GM12878 (cell line): ENCODE measurements around the gene MOV10L1. TPM values are rescaled to one million over a fixed set of nuclear protein-coding genes. Genes with fewer than 3 reads are reported as not detected.

Experiments used
- CREM ChIP-seq: IDR thresholded peaks from 2 replicates; pipeline ENCODE4 v1.6.1; 2014; ENCODE audit warnings: antibody characterized with exemption, low read depth
- IKZF1 ChIP-seq: fragments of 450-650 bp; conservative IDR thresholded peaks from 2 replicates; pipeline ENCODE4 v1.6.1; 2017; ENCODE audit warnings: antibody characterized with exemption, mild to moderate bottlenecking
- KAT2A ChIP-seq: conservative IDR thresholded peaks from 2 replicates; pipeline ENCODE4 v1.6.1; 2011; ENCODE audit warnings: low read depth, low read length; ENCODE audit not compliant: control insufficient read depth
- MEF2A ChIP-seq: IDR thresholded peaks from 2 replicates; pipeline ENCODE4 v1.6.1; 2011; ENCODE audit warnings: low read depth, mild to moderate bottlenecking, low read length, moderate library complexity; ENCODE audit not compliant: insufficient read depth
- MXI1 ChIP-seq: fragments of 150-350 bp; IDR thresholded peaks from 2 replicates; pipeline ENCODE4 v1.6.1; 2011; ENCODE audit warnings: low read depth, mild to moderate bottlenecking, inconsistent platforms, low read length, improper control_type of control experiment
- NFIC ChIP-seq: IDR thresholded peaks from 2 replicates; pipeline ENCODE4 v1.6.1; 2012; ENCODE audit warnings: low read depth, mild to moderate bottlenecking, inconsistent platforms, low read length, moderate library complexity
- RUNX3 ChIP-seq: IDR thresholded peaks from 2 replicates; pipeline ENCODE4 v1.6.1; 2012; ENCODE audit warnings: low read length, inconsistent platforms
- TAF1 ChIP-seq: IDR thresholded peaks from 2 replicates; pipeline ENCODE4 v1.6.1; 2011; ENCODE audit warnings: mild to moderate bottlenecking, low read depth, low read length, borderline replicate concordance
- TARDBP ChIP-seq: IDR thresholded peaks from 2 replicates; pipeline ENCODE4 v1.6.1; 2016; ENCODE audit warnings: borderline replicate concordance
- ZSCAN29 ChIP-seq: fragments of 450-650 bp; IDR thresholded peaks from 2 replicates; pipeline ENCODE4 v1.6.1; 2017; ENCODE audit warnings: mild to moderate bottlenecking, moderate library complexity
- polyA plus RNA-seq, 11 experiments: library from polyadenylated mRNA; depleted of rRNA in 4 of 11; unstranded in 6 of 11; stranded (reverse) in 5 of 11; fragments of >200 nt; fragmentation: Nextera tagmentation in 4 of 11; fragmentation: Illumina TruSeq in 1 of 11; extraction: Ambion mirVana in 4 of 11; extraction: Trizol in 1 of 11; gene quantifications; 1 replicate in 1 of 11; 2 replicates in 10 of 11; pipeline versions ENCODE4 v1.2.1 to v1.2.3, GENCODE V29; 2011 to 2016; ENCODE audit warnings: inconsistent platforms in 2 of 11, missing spikeins in 2 of 11, low read depth in 1 of 11
- total RNA-seq, 4 experiments: library from RNA; depleted of rRNA in 3 of 4; stranded (reverse); fragments of >200 nt in 3 of 4; fragmentation: Illumina TruSeq in 1 of 4; extraction: Trizol in 1 of 4; gene quantifications; 2 replicates each; pipeline versions ENCODE4 v1.2.1 to v1.2.3, GENCODE V29; 2013 to 2021
- TF ChIP-seq, protein P1 (sequence below): fragments of 450-650 bp; IDR thresholded peaks from 2 replicates; pipeline ENCODE4 v1.6.1; 2016; ENCODE audit warnings: mild to moderate bottlenecking
- TF ChIP-seq, protein P2 (sequence below): IDR thresholded peaks from 2 replicates; pipeline ENCODE4 v1.6.1; 2012; ENCODE audit warnings: mild to moderate bottlenecking, low read depth, low read length
- TF ChIP-seq, protein P3 (sequence below): fragments of 450-650 bp; IDR thresholded peaks from 2 replicates; pipeline ENCODE4 v1.6.1; 2017; ENCODE audit warnings: low read depth, mild to moderate bottlenecking, moderate library complexity
- TF ChIP-seq, protein P4 (sequence below): fragments of 450-650 bp; IDR thresholded peaks from 2 replicates; pipeline ENCODE4 v1.6.1; 2016; ENCODE audit warnings: mild to moderate bottlenecking, moderate library complexity, borderline replicate concordance
- TF ChIP-seq, protein P5 (sequence below): fragments of 450-650 bp; IDR thresholded peaks from 2 replicates; pipeline ENCODE4 v1.6.1; 2017; ENCODE audit warnings: mild to moderate bottlenecking, moderate library complexity

Gene MOV10L1
- total and polyA plus RNA-seq, 10 of the 15 experiments (the other 5 are each of a cell fraction or from before 2014, with no cell fraction given) = 0.22 TPM; not detected in 9

DNA sequence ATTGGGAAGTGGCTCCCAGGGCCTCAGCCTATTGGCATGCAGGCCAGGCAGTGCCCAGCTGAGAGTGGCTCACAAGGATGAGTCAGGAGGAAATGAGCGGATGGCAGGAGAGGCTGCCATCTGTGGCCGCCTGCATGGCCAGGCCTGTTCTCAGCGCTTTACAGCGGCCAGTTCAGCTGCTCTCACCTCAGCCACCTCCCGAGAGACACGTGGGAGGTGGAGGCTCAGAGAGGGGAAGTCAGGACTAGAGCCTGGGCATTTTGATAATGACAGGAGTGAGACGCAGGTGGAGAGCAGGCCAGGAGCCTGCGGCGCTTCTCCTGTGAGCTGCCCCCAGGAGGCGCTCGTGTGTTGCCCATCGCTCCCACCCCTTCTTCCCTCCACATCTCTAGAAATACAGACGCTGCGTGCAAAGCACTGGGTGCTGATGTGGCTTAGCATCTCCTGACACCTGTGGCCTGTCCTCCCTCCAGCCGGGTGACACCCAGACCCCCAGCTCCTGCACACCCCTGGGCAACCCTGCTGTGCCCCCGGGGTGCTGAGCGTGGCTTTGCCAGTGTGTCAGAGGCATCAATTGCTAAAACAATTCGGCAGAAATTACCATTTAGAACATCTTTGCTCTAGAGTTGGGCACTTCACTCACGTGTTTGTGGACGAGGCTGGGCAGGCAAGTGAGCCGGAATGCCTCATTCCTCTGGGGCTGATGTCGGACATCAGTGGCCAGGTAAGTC lies 59.4 kb downstream of the MOV10L1 start (continued):
- TF ChIP-seq, protein P1, sequence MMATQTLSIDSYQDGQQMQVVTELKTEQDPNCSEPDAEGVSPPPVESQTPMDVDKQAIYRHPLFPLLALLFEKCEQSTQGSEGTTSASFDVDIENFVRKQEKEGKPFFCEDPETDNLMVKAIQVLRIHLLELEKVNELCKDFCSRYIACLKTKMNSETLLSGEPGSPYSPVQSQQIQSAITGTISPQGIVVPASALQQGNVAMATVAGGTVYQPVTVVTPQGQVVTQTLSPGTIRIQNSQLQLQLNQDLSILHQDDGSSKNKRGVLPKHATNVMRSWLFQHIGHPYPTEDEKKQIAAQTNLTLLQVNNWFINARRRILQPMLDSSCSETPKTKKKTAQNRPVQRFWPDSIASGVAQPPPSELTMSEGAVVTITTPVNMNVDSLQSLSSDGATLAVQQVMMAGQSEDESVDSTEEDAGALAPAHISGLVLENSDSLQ = no peak
- no peak for TF ChIP-seq TAF1
- TF ChIP-seq ZSCAN29 = no peak
- no peak for TF ChIP-seq RUNX3
- TF ChIP-seq, protein P2, sequence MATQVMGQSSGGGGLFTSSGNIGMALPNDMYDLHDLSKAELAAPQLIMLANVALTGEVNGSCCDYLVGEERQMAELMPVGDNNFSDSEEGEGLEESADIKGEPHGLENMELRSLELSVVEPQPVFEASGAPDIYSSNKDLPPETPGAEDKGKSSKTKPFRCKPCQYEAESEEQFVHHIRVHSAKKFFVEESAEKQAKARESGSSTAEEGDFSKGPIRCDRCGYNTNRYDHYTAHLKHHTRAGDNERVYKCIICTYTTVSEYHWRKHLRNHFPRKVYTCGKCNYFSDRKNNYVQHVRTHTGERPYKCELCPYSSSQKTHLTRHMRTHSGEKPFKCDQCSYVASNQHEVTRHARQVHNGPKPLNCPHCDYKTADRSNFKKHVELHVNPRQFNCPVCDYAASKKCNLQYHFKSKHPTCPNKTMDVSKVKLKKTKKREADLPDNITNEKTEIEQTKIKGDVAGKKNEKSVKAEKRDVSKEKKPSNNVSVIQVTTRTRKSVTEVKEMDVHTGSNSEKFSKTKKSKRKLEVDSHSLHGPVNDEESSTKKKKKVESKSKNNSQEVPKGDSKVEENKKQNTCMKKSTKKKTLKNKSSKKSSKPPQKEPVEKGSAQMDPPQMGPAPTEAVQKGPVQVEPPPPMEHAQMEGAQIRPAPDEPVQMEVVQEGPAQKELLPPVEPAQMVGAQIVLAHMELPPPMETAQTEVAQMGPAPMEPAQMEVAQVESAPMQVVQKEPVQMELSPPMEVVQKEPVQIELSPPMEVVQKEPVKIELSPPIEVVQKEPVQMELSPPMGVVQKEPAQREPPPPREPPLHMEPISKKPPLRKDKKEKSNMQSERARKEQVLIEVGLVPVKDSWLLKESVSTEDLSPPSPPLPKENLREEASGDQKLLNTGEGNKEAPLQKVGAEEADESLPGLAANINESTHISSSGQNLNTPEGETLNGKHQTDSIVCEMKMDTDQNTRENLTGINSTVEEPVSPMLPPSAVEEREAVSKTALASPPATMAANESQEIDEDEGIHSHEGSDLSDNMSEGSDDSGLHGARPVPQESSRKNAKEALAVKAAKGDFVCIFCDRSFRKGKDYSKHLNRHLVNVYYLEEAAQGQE = no peak
- TF ChIP-seq, protein P3, sequence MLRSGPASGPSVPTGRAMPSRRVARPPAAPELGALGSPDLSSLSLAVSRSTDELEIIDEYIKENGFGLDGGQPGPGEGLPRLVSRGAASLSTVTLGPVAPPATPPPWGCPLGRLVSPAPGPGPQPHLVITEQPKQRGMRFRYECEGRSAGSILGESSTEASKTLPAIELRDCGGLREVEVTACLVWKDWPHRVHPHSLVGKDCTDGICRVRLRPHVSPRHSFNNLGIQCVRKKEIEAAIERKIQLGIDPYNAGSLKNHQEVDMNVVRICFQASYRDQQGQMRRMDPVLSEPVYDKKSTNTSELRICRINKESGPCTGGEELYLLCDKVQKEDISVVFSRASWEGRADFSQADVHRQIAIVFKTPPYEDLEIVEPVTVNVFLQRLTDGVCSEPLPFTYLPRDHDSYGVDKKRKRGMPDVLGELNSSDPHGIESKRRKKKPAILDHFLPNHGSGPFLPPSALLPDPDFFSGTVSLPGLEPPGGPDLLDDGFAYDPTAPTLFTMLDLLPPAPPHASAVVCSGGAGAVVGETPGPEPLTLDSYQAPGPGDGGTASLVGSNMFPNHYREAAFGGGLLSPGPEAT = no peak
- TF ChIP-seq KAT2A = no peak
- TF ChIP-seq, protein P4, sequence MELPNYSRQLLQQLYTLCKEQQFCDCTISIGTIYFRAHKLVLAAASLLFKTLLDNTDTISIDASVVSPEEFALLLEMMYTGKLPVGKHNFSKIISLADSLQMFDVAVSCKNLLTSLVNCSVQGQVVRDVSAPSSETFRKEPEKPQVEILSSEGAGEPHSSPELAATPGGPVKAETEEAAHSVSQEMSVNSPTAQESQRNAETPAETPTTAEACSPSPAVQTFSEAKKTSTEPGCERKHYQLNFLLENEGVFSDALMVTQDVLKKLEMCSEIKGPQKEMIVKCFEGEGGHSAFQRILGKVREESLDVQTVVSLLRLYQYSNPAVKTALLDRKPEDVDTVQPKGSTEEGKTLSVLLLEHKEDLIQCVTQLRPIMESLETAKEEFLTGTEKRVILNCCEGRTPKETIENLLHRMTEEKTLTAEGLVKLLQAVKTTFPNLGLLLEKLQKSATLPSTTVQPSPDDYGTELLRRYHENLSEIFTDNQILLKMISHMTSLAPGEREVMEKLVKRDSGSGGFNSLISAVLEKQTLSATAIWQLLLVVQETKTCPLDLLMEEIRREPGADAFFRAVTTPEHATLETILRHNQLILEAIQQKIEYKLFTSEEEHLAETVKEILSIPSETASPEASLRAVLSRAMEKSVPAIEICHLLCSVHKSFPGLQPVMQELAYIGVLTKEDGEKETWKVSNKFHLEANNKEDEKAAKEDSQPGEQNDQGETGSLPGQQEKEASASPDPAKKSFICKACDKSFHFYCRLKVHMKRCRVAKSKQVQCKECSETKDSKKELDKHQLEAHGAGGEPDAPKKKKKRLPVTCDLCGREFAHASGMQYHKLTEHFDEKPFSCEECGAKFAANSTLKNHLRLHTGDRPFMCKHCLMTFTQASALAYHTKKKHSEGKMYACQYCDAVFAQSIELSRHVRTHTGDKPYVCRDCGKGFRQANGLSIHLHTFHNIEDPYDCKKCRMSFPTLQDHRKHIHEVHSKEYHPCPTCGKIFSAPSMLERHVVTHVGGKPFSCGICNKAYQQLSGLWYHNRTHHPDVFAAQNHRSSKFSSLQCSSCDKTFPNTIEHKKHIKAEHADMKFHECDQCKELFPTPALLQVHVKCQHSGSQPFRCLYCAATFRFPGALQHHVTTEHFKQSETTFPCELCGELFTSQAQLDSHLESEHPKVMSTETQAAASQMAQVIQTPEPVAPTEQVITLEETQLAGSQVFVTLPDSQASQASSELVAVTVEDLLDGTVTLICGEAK = no peak
- TF ChIP-seq, protein P5, sequence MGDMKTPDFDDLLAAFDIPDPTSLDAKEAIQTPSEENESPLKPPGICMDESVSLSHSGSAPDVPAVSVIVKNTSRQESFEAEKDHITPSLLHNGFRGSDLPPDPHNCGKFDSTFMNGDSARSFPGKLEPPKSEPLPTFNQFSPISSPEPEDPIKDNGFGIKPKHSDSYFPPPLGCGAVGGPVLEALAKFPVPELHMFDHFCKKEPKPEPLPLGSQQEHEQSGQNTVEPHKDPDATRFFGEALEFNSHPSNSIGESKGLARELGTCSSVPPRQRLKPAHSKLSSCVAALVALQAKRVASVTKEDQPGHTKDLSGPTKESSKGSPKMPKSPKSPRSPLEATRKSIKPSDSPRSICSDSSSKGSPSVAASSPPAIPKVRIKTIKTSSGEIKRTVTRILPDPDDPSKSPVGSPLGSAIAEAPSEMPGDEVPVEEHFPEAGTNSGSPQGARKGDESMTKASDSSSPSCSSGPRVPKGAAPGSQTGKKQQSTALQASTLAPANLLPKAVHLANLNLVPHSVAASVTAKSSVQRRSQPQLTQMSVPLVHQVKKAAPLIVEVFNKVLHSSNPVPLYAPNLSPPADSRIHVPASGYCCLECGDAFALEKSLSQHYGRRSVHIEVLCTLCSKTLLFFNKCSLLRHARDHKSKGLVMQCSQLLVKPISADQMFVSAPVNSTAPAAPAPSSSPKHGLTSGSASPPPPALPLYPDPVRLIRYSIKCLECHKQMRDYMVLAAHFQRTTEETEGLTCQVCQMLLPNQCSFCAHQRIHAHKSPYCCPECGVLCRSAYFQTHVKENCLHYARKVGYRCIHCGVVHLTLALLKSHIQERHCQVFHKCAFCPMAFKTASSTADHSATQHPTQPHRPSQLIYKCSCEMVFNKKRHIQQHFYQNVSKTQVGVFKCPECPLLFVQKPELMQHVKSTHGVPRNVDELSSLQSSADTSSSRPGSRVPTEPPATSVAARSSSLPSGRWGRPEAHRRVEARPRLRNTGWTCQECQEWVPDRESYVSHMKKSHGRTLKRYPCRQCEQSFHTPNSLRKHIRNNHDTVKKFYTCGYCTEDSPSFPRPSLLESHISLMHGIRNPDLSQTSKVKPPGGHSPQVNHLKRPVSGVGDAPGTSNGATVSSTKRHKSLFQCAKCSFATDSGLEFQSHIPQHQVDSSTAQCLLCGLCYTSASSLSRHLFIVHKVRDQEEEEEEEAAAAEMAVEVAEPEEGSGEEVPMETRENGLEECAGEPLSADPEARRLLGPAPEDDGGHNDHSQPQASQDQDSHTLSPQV = 0 out of 2 replicates have a peak, but pooled peaks have one; percentile 42
- TF ChIP-seq IKZF1 = no peak
- no peak for TF ChIP-seq NFIC
- no peak for TF ChIP-seq MXI1
- no peak for TF ChIP-seq CREM
- no peak for TF ChIP-seq TARDBP
- TF ChIP-seq MEF2A = no peak
